ENCODE results near the gene FREM1. TPM values are rescaled to one million over a fixed set of nuclear protein-coding genes. Genes with fewer than 3 reads are reported as not detected.

Gene FREM1
- total RNA-seq, 1 donor from 2014 or later, result not detected

GRCh38 chr9:14723301-14723700 is 186.9 kb downstream of the FREM1 start:
- ChIA-PET POLR2A (no interaction called here), CTCF (no interaction called here)
- Mint-ChIP-seq H3K4me1 (no peaks in the 10 kb centered on the region), H3K27me3 (peaks cover 21% of the 10 kb centered on the region), H3K9me3 (no peaks in the 10 kb centered on the region), H3K27ac (no peak overlapping the region), H3K36me3 (ENCODE audit: low read depth) (no peaks in the 10 kb centered on the region), H3K4me3 (no peak overlapping the region)
- DNase-seq (no peak), ATAC-seq (ENCODE audit: low read depth) (no peak)
- no peak for TF ChIP-seq CTCF (IDR thresholded peaks at IDR 0.05)
- intact Hi-C loops (cut with micrococcal nuclease), result no loop called here

- no peak within 1 kb of the TSS for H3K4me3 Mint-ChIP-seq
- TF ChIP-seq CTCF (IDR thresholded peaks at IDR 0.05), result no peak
- no peak within 1 kb of the TSS for H3K27ac Mint-ChIP-seq
- no peaks in the 10 kb centered on the region for H3K4me1 Mint-ChIP-seq
- POLR2A ChIA-PET, result no interaction called here
- ATAC-seq (ENCODE audit: low read depth) (no peak), DNase-seq (no peak)
- CTCF ChIA-PET, result no interaction called here
- intact Hi-C loops (cut with micrococcal nuclease), result no loop called here
- peaks cover 24% of the 10 kb centered on the region for H3K27me3 Mint-ChIP-seq
- H3K36me3 Mint-ChIP-seq (ENCODE audit: low read depth), result no peaks in the 10 kb centered on the region
- H3K9me3 Mint-ChIP-seq, result no peaks in the 10 kb centered on the region
Measured at GRCh38 chr9:14722391-14723035, 187.7 kb downstream of the FREM1 start, which contains the start of gene CER1. TSS of gene CER1 (minus strand) at chr9:14722733. CDS start at chr9:14722672, 61 bp downstream.

GRCh38 chr9:14719231-14719923 is 190.9 kb downstream of the FREM1 start:
- Mint-ChIP-seq H3K36me3 (ENCODE audit: low read depth) (no peaks in the 10 kb centered on the region), H3K9me3 (no peaks in the 10 kb centered on the region), H3K27ac (no peak overlapping the region), H3K4me1 (no peaks in the 10 kb centered on the region), H3K4me3 (no peak overlapping the region), H3K27me3 (peaks cover 30% of the 10 kb centered on the region)
- TF ChIP-seq CTCF (IDR thresholded peaks at IDR 0.05), result no peak
- CTCF ChIA-PET, result no interaction called here
- intact Hi-C loops (cut with micrococcal nuclease), result no loop called here
- no peak for ATAC-seq (ENCODE audit: low read depth)
- POLR2A ChIA-PET, result no interaction called here
- DNase-seq, result no peak

- CTCF ChIA-PET, result no interaction called here
- Mint-ChIP-seq H3K27ac (no peak overlapping the region), H3K27me3 (peaks cover 16% of the 10 kb centered on the region), H3K4me3 (no peak overlapping the region), H3K36me3 (ENCODE audit: low read depth) (no peaks in the 10 kb centered on the region), H3K9me3 (peaks cover under 1% of the 10 kb centered on the region), H3K4me1 (peaks cover 10% of the 10 kb centered on the region)
- POLR2A ChIA-PET, result no interaction called here
- TF ChIP-seq CTCF (IDR thresholded peaks at IDR 0.05), result no peak
- DNase-seq (no peak), ATAC-seq (ENCODE audit: low read depth) (no peak)
- intact Hi-C loops (cut with micrococcal nuclease), result no loop called here
Measured at GRCh38 chr9:14715102-14715501, 195.1 kb downstream of the FREM1 start.

GRCh38 chr9:14713187-14713767 is 197.0 kb downstream of the FREM1 start:
- ATAC-seq (ENCODE audit: low read depth) (no peak), DNase-seq (no peak)
- Mint-ChIP-seq H3K27ac (no peak overlapping the region), H3K9me3 (peaks cover 5% of the 10 kb centered on the region), H3K36me3 (ENCODE audit: low read depth) (no peaks in the 10 kb centered on the region), H3K4me3 (no peak overlapping the region), H3K27me3 (peaks cover 15% of the 10 kb centered on the region), H3K4me1 (peaks cover 10% of the 10 kb centered on the region)
- intact Hi-C loops (cut with micrococcal nuclease), result no loop called here
- ChIA-PET CTCF (no interaction called here), POLR2A (no interaction called here)
- TF ChIP-seq CTCF (IDR thresholded peaks at IDR 0.05), result no peak

Measured in activated B cell treated with CpG ODN at 0.5 μM for 24 hours (primary cell).